HCT116 (cell line): ENCODE results near the gene CTBP2. TPM values are rescaled to one million over a fixed set of nuclear protein-coding genes. Genes with fewer than 3 reads are reported as not detected.

ENCODE experiments used
- ATAC-seq: fragments of 200-7000 bp; cut with Tn5 transposase; 2 replicates; pipeline ENCODE4 v1.9.1; 2020; ENCODE audit warnings: mild to moderate bottlenecking, moderate library complexity
- BruUV-seq: library from RNA; stranded (reverse); fragments of 400-500 nt; replicated peaks from 2 replicates; lab custom pipeline; 2021; lab: Mats Ljungman, UMichigan
- CTCF ChIA-PET: fragments of 300-600 bp; sonication (Branson Sonifier 250); formaldehyde crosslinking; loops from one replicate; lab custom pipeline; 2021; ENCODE audit warnings: antibody characterized with exemption; lab: Charles Lee
- POLR2A ChIA-PET: fragments of 300-600, 350-600 bp; sonication (Branson Sonifier 250); formaldehyde crosslinking; loops from one replicate; lab custom pipeline; 2021; ENCODE audit warnings: antibody characterized with exemption; lab: Charles Lee
- RAD21 ChIA-PET, 2 experiments: fragments of 300-600 bp; sonication (Branson Sonifier 250); formaldehyde crosslinking; loops; one replicate each; lab custom pipeline; 2023; ENCODE audit warnings: low total read pairs in 2 of 2; ENCODE audit not compliant: uncharacterized antibody in 2 of 2, unreplicated experiment in 2 of 2, low non-redundant PET in 1 of 2; lab: Charles Lee
- DNase-seq: peaks from one replicate; pipeline ENCODE4 v3.0.0-alpha.2; 2010; ENCODE audit warnings: low read depth, low spot score
- H2AFZ ChIP-seq: fragments of 200-600 bp; shearing (Covaris generic), sonication (generic); 2 replicates; pipeline ENCODE4 v1.6.1; 2017; ENCODE audit warnings: low read depth, mixed run types, mixed read lengths, antibody characterized with exemption, low read length; ENCODE audit not compliant: poor library complexity, severe bottlenecking
- H3K27ac ChIP-seq: 2 replicates; pipeline ENCODE4 v1.5.1; 2012; ENCODE audit warnings: low read depth, low read length
- H3K27me3 ChIP-seq: fragments of 200-600 bp; sonication (generic); 2 replicates; pipeline ENCODE4 v1.6.1; 2016; ENCODE audit warnings: mixed run types, low read length, mixed read lengths; ENCODE audit not compliant: insufficient read depth
- H3K36me3 ChIP-seq, 2 experiments: fragments of 200-500 bp in 1 of 2; fragments of 200-600 bp in 1 of 2; sonication (Bioruptor generic) in 1 of 2; sonication (generic) in 1 of 2; 2 replicates each; pipeline versions ENCODE4 v1.5.1 to v1.6.1; 2014 to 2016; ENCODE audit warnings: low read length in 2 of 2, inconsistent platforms in 1 of 2, mixed read lengths in 1 of 2, mixed run types in 1 of 2; ENCODE audit not compliant: insufficient read depth in 2 of 2, control insufficient read depth in 1 of 2
- H3K4me1 ChIP-seq, 2 experiments: fragments of 200-600 bp in 1 of 2; sonication (generic) in 1 of 2; 2 replicates each; pipeline versions ENCODE4 v1.5.1 to v1.6.1; 2012 to 2017; ENCODE audit warnings: low read length in 2 of 2, inconsistent platforms in 1 of 2, mild to moderate bottlenecking in 1 of 2, mixed read lengths in 1 of 2, mixed run types in 1 of 2, moderate library complexity in 1 of 2; ENCODE audit not compliant: insufficient read depth in 2 of 2, control insufficient read depth in 1 of 2
- H3K4me2 ChIP-seq: fragments of 200-600 bp; sonication (generic); 2 replicates; pipeline ENCODE4 v1.6.1; 2017; ENCODE audit warnings: mixed run types, low read length, mixed read lengths
- H3K4me3 ChIP-seq, 2 experiments: fragments of 200-600 bp in 1 of 2; sonication (generic) in 1 of 2; replicated peaks in 1 of 2; 2 replicates each; pipeline ENCODE4 v1.5.1; 2011 to 2016; ENCODE audit warnings: low read length in 2 of 2, control low read depth in 1 of 2, low read depth in 1 of 2, mild to moderate bottlenecking in 1 of 2, mixed read lengths in 1 of 2, mixed run types in 1 of 2
- H3K79me2 ChIP-seq: fragments of 200-600 bp; sonication (generic); 2 replicates; pipeline ENCODE4 v1.6.1; 2017; ENCODE audit warnings: mild to moderate bottlenecking, mixed run types, low read length, moderate library complexity, mixed read lengths; ENCODE audit not compliant: insufficient read depth
- H3K9ac ChIP-seq: fragments of 200-600 bp; sonication (generic); 2 replicates; pipeline ENCODE4 v1.6.1; 2016; ENCODE audit warnings: low read length, mixed read lengths
- H3K9me2 ChIP-seq: fragments of 200-600 bp; sonication (generic), shearing (Covaris generic); 2 replicates; pipeline ENCODE4 v1.6.1; 2017; ENCODE audit warnings: mixed run types, mild to moderate bottlenecking, moderate library complexity; ENCODE audit not compliant: insufficient read depth
- H3K9me3 ChIP-seq, 2 experiments: fragments of 200-500 bp in 1 of 2; fragments of 200-600 bp in 1 of 2; sonication (Bioruptor generic) in 1 of 2; sonication (generic) in 1 of 2; 2 replicates each; pipeline ENCODE4 v1.6.1; 2014 to 2017; ENCODE audit warnings: low read length in 2 of 2, mixed read lengths in 2 of 2, inconsistent platforms in 1 of 2, low read depth in 1 of 2, mild to moderate bottlenecking in 1 of 2, mixed run types in 1 of 2, moderate library complexity in 1 of 2; ENCODE audit not compliant: control insufficient read depth in 1 of 2, insufficient read depth in 1 of 2
- H4K20me1 ChIP-seq: fragments of 200-600 bp; sonication (generic), shearing (Covaris generic); 2 replicates; pipeline ENCODE4 v1.6.1; 2017; ENCODE audit warnings: mixed run types, mild to moderate bottlenecking, moderate library complexity; ENCODE audit not compliant: insufficient read depth
- CBX3 ChIP-seq: IDR thresholded peaks from 2 replicates; pipeline ENCODE4 v1.6.1; 2012; ENCODE audit warnings: low read depth
- EGR1 ChIP-seq: IDR thresholded peaks from 2 replicates; pipeline ENCODE4 v1.6.1; 2012; ENCODE audit warnings: low read depth
- EZH2phosphoT487 ChIP-seq: fragments of 200-600 bp; IDR thresholded peaks from 2 replicates; pipeline ENCODE4 v1.6.1; 2018; ENCODE audit warnings: antibody characterized with exemption, borderline replicate concordance
- FOSL1 ChIP-seq: IDR thresholded peaks from 2 replicates; pipeline ENCODE4 v1.6.1; 2012; ENCODE audit warnings: low read depth
- JUND ChIP-seq: IDR thresholded peaks from 2 replicates; pipeline ENCODE4 v1.6.1; 2012
- POLR2A ChIP-seq: IDR thresholded peaks from 2 replicates; pipeline ENCODE4 v1.7.0; 2011; ENCODE audit warnings: borderline replicate concordance; ENCODE audit not compliant: insufficient read depth, insufficient read length; ENCODE audit errors: extremely low read depth
- POLR2AphosphoS5 ChIP-seq: IDR thresholded peaks from 2 replicates; pipeline ENCODE4 v1.6.1; 2011; ENCODE audit warnings: mild to moderate bottlenecking, low read depth, low read length, moderate library complexity
- RAD21 ChIP-seq: IDR thresholded peaks from 2 replicates; pipeline ENCODE4 v1.6.1; 2012; ENCODE audit warnings: low read depth, mild to moderate bottlenecking
- SP1 ChIP-seq: IDR thresholded peaks from 2 replicates; pipeline ENCODE4 v1.6.1; 2012; ENCODE audit warnings: low read depth
- SRF ChIP-seq: IDR thresholded peaks from 2 replicates; pipeline ENCODE4 v1.6.1; 2012; ENCODE audit warnings: low read depth
- YY1 ChIP-seq: IDR thresholded peaks from 2 replicates; pipeline ENCODE4 v1.6.1; 2011; ENCODE audit warnings: low read length, low read depth, moderate library complexity, mild to moderate bottlenecking; ENCODE audit not compliant: insufficient replicate concordance; ENCODE audit errors: extremely low read depth
- ZFX ChIP-seq: fragments of 450-650 bp; IDR thresholded peaks from 2 replicates; pipeline ENCODE4 v1.6.1; 2017
- ZNF274 ChIP-seq: fragments of 200-500 bp; sonication (Bioruptor generic); IDR thresholded peaks from 2 replicates; pipeline ENCODE4 v1.6.1; 2014; ENCODE audit warnings: mild to moderate bottlenecking, low read depth, low read length, inconsistent platforms
- intact Hi-C: fragments of 100-400 bp; cut with micrococcal nuclease; formaldehyde crosslinking; loops from 2 replicates; pipeline ENCODE4 v1.10.0; 2022
- total RNA-seq: library from RNA; stranded (reverse); gene quantifications from one replicate; pipeline ENCODE4 v1.2.1, GENCODE V29; 2021; ENCODE audit not compliant: unreplicated experiment
- TF ChIP-seq, protein P1 (sequence below): IDR thresholded peaks from 2 replicates; pipeline ENCODE4 v1.6.1; 2012; ENCODE audit warnings: low read depth
- TF ChIP-seq, protein P2 (sequence below): IDR thresholded peaks from 2 replicates; pipeline ENCODE4 v1.6.1; 2012

Gene CTBP2
- total RNA-seq, 1 experiment from 2014 or later: 144 TPM

DNA sequence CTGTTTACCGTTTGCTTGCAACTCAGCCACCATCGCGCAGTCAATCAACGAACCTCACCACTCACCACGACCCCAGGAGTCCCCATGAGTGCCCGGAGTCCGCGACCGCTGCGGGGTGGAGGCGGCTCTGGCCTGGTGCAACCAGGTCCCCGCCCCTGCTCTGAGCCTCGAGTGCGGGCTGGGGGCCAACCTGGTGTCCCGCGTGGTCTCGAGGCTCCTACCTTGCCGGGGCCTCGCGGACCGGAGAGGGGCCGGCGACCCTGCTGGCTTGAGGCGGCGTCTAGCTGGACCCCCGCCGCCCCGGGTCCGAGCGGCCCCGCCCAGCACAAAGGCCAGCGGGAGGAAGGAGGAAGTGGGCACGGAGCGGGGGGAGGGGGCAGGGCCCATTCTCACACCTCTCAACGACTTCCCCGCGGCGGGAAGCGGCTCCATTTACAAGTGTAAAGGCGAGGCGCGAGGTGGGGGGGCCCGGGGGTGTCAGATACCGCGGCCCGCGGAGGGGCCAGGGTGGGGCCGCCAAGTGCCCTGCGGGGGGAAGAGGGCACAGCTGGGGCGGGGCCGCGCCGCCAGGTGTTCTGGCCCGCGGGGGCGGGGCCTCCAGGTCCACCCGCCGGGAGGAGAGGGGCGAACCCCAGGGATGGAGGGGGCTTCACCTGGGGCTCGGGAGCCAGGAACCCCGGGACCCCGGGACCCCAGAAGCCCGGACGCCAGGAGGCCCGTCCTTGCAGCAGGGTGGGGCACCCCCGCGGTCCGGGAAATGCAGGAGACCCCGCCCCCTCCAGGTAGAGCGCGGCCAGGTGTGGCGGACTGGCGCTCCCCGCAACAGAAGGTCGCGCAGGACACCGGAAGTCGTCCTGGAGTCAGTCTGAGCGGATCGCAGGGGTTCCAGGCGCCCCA is 8.6 kb downstream of the CTBP2 start:
- Histone ChIP-seq H3K9me3 (no peaks in the 10 kb centered on the region), H3K79me2 (peaks cover 100% of the 10 kb centered on the region), H3K27me3 (no peaks in the 10 kb centered on the region), H4K20me1 (peaks cover 3% of the 10 kb centered on the region; the same call in 1 of the 2 replicates), H3K9ac (peak overlapping the region; percentile 51), H2AFZ (no peak overlapping the region), H3K4me1 (peaks cover 66 to 98% of the 10 kb centered on the region in 2 experiments), H3K4me2 (peak overlapping the region; percentile 67), H3K9me2 (no peaks in the 10 kb centered on the region), H3K36me3 (peaks cover 0 to 5% of the 10 kb centered on the region in 2 experiments; a peak in 2 of 4 replicates), H3K4me3 (peak overlapping the region; percentile 10 to 45), H3K27ac (peak overlapping the region; percentile 23; the same call in 1 of the 2 replicates)
- RAD21 ChIA-PET: no interaction called here
- BruUV-seq: no TSS peak
- ATAC-seq (peak; percentile 58), DNase-seq (no peak)
- intact Hi-C loops: no loop called here
- CTCF ChIA-PET: no interaction called here
- TF ChIP-seq RAD21: no peak
- POLR2A ChIA-PET: no interaction called here

DNA sequence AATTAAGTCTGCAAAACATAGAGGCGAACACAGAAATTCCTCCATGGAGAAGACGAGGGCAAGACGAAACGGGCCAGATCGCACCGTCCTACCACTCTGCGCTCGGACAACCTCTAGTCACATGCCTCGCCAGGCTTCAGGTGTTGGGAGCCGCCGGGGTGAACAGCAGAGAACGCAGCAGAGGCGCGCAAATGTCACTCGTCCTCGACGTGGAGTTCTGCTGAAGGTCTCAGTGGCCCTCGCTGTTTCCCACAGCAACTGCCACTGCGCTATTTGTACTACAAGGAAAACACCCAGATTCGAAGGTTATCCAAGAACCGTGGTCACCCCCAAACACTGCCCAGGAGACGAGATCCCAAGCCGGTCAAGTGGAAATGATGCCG is 9.2 kb downstream of the CTBP2 start:
- Histone ChIP-seq H3K27ac (no peak overlapping the region; the same call in 1 of the 2 replicates), H3K9me2 (no peaks in the 10 kb centered on the region), H3K36me3 (peaks cover 0 to 5% of the 10 kb centered on the region in 2 experiments; a peak in 2 of 4 replicates), H3K4me1 (peaks cover 60 to 96% of the 10 kb centered on the region in 2 experiments), H3K27me3 (no peaks in the 10 kb centered on the region), H2AFZ (no peak overlapping the region), H3K4me3 (no peak overlapping the region), H3K9me3 (no peaks in the 10 kb centered on the region), H4K20me1 (no peaks in the 10 kb centered on the region; the same call in 1 of the 2 replicates), H3K79me2 (peaks cover 100% of the 10 kb centered on the region), H3K9ac (no peak overlapping the region), H3K4me2 (no peak overlapping the region)
- ChIA-PET POLR2A (no interaction called here), CTCF (no interaction called here), RAD21 (no interaction called here)
- BruUV-seq: no TSS peak
- DNase-seq: no peak
- intact Hi-C loops: no loop called here
- no peak for ATAC-seq
- TF ChIP-seq, protein P1, sequence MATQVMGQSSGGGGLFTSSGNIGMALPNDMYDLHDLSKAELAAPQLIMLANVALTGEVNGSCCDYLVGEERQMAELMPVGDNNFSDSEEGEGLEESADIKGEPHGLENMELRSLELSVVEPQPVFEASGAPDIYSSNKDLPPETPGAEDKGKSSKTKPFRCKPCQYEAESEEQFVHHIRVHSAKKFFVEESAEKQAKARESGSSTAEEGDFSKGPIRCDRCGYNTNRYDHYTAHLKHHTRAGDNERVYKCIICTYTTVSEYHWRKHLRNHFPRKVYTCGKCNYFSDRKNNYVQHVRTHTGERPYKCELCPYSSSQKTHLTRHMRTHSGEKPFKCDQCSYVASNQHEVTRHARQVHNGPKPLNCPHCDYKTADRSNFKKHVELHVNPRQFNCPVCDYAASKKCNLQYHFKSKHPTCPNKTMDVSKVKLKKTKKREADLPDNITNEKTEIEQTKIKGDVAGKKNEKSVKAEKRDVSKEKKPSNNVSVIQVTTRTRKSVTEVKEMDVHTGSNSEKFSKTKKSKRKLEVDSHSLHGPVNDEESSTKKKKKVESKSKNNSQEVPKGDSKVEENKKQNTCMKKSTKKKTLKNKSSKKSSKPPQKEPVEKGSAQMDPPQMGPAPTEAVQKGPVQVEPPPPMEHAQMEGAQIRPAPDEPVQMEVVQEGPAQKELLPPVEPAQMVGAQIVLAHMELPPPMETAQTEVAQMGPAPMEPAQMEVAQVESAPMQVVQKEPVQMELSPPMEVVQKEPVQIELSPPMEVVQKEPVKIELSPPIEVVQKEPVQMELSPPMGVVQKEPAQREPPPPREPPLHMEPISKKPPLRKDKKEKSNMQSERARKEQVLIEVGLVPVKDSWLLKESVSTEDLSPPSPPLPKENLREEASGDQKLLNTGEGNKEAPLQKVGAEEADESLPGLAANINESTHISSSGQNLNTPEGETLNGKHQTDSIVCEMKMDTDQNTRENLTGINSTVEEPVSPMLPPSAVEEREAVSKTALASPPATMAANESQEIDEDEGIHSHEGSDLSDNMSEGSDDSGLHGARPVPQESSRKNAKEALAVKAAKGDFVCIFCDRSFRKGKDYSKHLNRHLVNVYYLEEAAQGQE: no peak
- TF ChIP-seq, protein P2, sequence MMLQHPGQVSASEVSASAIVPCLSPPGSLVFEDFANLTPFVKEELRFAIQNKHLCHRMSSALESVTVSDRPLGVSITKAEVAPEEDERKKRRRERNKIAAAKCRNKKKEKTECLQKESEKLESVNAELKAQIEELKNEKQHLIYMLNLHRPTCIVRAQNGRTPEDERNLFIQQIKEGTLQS: no peak
- TF ChIP-seq YY1 (no peak), FOSL1 (no peak), POLR2A (no peak), SRF (no peak), EZH2phosphoT487 (no peak), CBX3 (no peak), ZFX (no peak), EGR1 (no peak), SP1 (no peak), JUND (no peak), ZNF274 (no peak), POLR2AphosphoS5 (no peak)
